ENCODE data around the gene RCAN2.
"Not testable (repeated sequence)": the region's sequence is repeated elsewhere in the genome, so short reads cannot be mapped to it uniquely, and the experiment has no call there.

Gene RCAN2

DNA sequence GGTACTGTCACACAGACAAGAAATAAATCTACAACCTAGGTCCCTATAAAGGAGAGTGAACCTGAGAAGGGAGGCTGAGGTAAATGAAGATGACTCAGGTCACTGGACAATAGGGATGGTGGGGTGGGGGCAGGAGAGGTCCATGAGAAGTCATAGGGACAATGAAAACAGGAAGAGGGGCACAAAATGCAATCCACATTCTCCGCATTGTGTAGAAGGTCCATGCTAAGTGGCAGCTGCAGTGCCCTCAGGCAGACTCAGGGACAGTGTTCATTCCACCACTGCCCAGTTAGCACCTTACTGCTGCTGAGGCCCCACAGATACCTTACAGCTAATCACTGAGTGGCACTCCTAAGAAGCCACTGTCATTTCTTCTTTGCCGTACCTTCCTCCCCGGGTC is 156.8 kb downstream of the RCAN2 start:
- H3K4me1 ChIP-seq (ENCODE audit: control insufficient read depth, insufficient read depth, low read length), result no peaks in the 10 kb centered on the region
- no peaks in the 10 kb centered on the region for H3K36me3 ChIP-seq (ENCODE audit: control insufficient read depth, insufficient read depth, low read length)
- H3K4me3 ChIP-seq (ENCODE audit: low read length), result no peak overlapping the region
- no peaks in the 10 kb centered on the region for H3K9me3 ChIP-seq (ENCODE audit: control insufficient read depth, low read length)
- no peak overlapping the region for H3K9ac ChIP-seq (ENCODE audit: low read length)
- no peaks in the 10 kb centered on the region for H3K27me3 ChIP-seq (ENCODE audit: control insufficient read depth, insufficient read depth, low read length)

DNA sequence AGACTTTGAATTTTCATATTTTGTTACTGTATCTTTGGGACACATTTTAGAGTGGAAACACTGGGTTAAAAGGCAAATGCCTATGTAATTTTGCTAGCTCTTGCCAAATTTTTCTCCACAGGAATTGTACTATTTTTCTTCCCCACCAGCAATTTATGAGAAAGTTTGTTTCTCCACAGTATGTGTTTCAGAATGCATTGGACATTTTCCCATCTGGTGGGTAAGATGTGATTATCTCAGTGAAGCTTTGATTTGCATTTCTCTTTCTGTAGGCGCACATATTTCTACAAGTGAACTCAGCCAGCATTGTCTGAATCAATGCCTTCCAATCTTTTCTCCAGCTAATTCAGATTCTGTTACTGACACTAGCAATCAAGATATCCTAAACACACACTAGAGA is 157.8 kb downstream of the RCAN2 start:
- H3K9me3 ChIP-seq (ENCODE audit: control insufficient read depth, low read length), result no peaks in the 10 kb centered on the region
- H3K4me3 ChIP-seq (ENCODE audit: low read length), result no peak overlapping the region
- H3K9ac ChIP-seq (ENCODE audit: low read length), result no peak overlapping the region
- H3K4me1 ChIP-seq (ENCODE audit: control insufficient read depth, insufficient read depth, low read length), result no peaks in the 10 kb centered on the region
- no peaks in the 10 kb centered on the region for H3K36me3 ChIP-seq (ENCODE audit: control insufficient read depth, insufficient read depth, low read length)
- H3K27me3 ChIP-seq (ENCODE audit: control insufficient read depth, insufficient read depth, low read length), result no peaks in the 10 kb centered on the region

DNA sequence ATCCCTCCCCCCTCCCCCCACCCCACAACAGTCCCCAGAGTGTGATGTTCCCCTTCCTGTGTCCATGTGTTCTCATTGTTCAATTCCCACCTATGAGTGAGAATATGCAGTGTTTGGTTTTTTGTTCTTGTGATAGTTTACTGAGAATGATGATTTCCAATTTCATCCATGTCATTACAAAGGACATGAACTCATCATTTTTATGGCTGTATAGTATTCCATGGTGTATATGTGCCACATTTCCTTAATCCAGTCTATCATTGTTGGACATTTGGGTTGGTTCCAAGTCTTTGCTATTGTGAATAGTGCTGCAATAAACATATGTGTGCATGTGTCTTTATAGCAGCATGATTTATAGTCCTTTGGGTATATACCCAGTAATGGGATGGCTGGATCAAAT is 158.8 kb downstream of the RCAN2 start:
- not testable (repeated sequence) for H3K4me1 ChIP-seq (ENCODE audit: control insufficient read depth, insufficient read depth, low read length)

DNA sequence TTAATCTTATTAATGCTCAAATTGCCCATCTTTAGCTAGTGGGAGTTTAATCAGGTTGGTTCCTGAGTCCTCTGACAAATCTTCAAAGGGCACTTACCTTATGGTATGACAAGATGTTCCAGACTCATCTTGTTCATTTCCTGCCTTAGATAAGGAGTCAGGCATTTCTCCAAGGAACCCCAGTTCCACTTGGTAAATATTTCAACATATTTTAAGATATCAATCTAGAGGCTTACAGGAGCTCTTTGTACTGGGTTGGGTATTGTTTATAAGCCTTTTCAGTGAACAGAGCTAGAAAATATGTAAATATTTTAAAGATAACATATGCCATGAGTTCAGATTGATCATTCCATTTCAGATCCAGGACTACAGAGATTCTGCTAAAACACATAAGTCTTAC is 159.8 kb downstream of the RCAN2 start:
- Histone ChIP-seq H3K9me3 (ENCODE audit: control insufficient read depth, low read length) (no peaks in the 10 kb centered on the region), H3K36me3 (ENCODE audit: control insufficient read depth, insufficient read depth, low read length) (no peaks in the 10 kb centered on the region), H3K27me3 (ENCODE audit: control insufficient read depth, insufficient read depth, low read length) (no peaks in the 10 kb centered on the region), H3K4me1 (ENCODE audit: control insufficient read depth, insufficient read depth, low read length) (no peaks in the 10 kb centered on the region), H3K4me3 (ENCODE audit: low read length) (no peak overlapping the region), H3K9ac (ENCODE audit: low read length) (no peak overlapping the region)

More for the DNA sequence above, 158.8 kb downstream of the RCAN2 start:
- not testable (repeated sequence) for H3K27me3 ChIP-seq (ENCODE audit: control insufficient read depth, insufficient read depth, low read length); H3K9ac ChIP-seq (ENCODE audit: low read length); H3K9me3 ChIP-seq (ENCODE audit: control insufficient read depth, low read length); H3K36me3 ChIP-seq (ENCODE audit: control insufficient read depth, insufficient read depth, low read length); H3K4me3 ChIP-seq (ENCODE audit: low read length)

DNA sequence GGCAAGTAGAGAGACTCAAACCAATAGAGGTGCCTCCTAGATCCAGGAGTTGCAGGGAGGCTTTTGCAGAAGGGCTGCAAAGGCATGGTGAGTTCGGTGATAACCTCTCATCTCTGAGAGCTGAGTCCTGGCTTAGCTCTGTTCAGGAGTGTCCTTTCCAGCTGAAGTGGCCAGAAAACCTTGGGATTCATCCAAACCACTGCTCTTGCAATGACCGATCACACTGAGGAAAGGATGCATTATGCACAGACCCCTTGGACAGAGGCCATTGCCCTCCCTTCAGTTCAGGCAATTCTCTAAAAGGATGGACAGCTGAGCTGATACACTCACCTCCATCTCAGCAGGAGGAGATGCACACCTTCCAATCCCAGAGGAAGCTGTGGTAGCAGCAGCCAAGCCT is 161.7 kb downstream of the RCAN2 start:
- Histone ChIP-seq H3K9ac (ENCODE audit: low read length) (no peak overlapping the region), H3K4me1 (ENCODE audit: control insufficient read depth, insufficient read depth, low read length) (no peaks in the 10 kb centered on the region), H3K36me3 (ENCODE audit: control insufficient read depth, insufficient read depth, low read length) (no peaks in the 10 kb centered on the region), H3K27me3 (ENCODE audit: control insufficient read depth, insufficient read depth, low read length) (no peaks in the 10 kb centered on the region), H3K9me3 (ENCODE audit: control insufficient read depth, low read length) (no peaks in the 10 kb centered on the region), H3K4me3 (ENCODE audit: low read length) (no peak overlapping the region)

DNA sequence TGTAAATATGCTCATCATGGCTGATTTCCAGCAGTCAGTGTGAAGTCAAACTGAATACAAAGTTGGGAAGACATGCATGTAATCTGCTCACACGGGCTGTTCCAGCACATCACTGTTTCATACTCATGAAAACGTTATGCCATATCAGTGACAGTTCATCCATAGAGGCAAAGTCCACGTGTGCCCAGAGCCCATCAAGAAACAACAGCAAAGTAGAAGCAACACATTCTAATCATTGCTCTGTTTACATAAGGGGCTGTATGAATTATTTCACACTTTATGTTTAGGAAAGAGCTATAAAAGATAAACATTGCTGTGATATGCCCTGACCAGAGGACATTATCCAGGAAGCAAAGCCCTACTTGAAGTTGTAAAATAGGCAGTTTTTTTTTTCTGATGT is 163.5 kb downstream of the RCAN2 start:
- no peaks in the 10 kb centered on the region for H3K9me3 ChIP-seq (ENCODE audit: control insufficient read depth, low read length)
- H3K4me1 ChIP-seq (ENCODE audit: control insufficient read depth, insufficient read depth, low read length), result no peaks in the 10 kb centered on the region
- H3K36me3 ChIP-seq (ENCODE audit: control insufficient read depth, insufficient read depth, low read length), result no peaks in the 10 kb centered on the region
- H3K4me3 ChIP-seq (ENCODE audit: low read length), result no peak overlapping the region
- no peak overlapping the region for H3K9ac ChIP-seq (ENCODE audit: low read length)
- H3K27me3 ChIP-seq (ENCODE audit: control insufficient read depth, insufficient read depth, low read length), result no peaks in the 10 kb centered on the region

DNA sequence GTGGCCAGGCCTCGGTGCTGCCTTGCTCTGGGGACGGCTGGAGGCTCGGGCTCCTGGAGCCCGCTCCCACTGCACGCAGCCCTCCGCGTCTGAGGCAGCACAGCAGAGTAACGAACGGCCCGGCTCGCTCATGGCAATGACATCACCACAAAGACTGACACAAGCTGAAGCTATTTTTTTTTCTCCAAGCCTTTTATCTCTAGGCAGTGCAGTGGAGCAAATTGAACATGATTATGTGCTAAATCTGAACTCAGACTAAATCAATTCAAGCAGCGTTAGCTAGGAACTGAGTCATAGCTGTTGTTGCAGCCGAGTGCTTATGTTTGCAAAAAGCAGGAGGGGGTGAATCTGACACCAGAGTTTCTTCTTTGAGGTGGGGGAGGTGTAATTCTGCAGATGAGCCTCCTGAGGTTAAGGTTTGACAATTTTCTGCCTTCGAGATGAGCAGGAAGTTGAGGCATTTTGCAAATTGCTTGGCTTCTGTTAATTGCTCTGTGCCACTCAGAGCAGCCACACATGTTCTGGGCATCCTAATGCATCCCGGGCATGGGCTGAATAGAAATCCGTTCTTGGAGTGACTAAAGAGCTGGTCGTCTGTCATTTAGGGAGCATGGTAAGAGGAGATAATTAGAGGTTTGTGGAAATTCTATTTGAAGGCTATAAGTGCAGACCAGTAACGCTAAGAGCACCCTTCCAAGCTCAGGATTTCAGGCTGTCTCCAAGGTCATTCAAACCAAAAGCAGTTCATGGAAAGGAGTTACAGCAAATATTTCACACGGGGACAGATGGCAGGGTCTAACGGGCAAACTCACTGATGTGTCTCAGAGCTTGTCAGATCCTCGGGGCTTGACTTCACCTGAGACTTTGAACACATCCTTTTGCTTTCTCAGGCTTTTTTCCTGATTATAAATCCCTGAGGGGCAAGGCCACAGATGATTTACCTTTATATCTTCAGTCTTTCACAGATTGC is 165.4 kb downstream of the RCAN2 start:
- Histone ChIP-seq H3K36me3 (ENCODE audit: control insufficient read depth, insufficient read depth, low read length) (no peaks in the 10 kb centered on the region), H3K4me3 (ENCODE audit: low read length) (no peak overlapping the region), H3K9me3 (ENCODE audit: control insufficient read depth, low read length) (no peaks in the 10 kb centered on the region), H3K9ac (ENCODE audit: low read length) (no peak overlapping the region), H3K27me3 (ENCODE audit: control insufficient read depth, insufficient read depth, low read length) (no peaks in the 10 kb centered on the region), H3K4me1 (ENCODE audit: control insufficient read depth, insufficient read depth, low read length) (no peaks in the 10 kb centered on the region)

DNA sequence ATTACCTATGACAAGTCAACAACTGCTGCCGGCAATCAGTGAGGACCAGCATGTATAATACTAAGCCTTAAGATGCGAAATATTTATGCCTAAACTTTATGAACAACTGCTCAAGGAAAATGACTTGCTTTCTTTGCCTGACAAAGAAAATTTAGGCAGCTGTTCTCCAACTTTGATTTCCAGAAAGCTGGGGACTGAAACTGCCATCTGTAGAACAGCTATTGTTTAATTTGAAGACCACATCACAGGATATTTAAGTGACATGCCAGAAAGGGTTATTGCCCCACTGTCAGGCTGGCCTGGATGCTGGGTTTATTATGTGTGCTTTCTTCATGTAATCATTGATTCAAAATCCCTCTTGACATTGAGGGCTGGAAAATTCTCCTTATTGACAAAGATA is 166.5 kb downstream of the RCAN2 start:
- H3K4me1 ChIP-seq (ENCODE audit: control insufficient read depth, insufficient read depth, low read length), result no peaks in the 10 kb centered on the region

DNA sequence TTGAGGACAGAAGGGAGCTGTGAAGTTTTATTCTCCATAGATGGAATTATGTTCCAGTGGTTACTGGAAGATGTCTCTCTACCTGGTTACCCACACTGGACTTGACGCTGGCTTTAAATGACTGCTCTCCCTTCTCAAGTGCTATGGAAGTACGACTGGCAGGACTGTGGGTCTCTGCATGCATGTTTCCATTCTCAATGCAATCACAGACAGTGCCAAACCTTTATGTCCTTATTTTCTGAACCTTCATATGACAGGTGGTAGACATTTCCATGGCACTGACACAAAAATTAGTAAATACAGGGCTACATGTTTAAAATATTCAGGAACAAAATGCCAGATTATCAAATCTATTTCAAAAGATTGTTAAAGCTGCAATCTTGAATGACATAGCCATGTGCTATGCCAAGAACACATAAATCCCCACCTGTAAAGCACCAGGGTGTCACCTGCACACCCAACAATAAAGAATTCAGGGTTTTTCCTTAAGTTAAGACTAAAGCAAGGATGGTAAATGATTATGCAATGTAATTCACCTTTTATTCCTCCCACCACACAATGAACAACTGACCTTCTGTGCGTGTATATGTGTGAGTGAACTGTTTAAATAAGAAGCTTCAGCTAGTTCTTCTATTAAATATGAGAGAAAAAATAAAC is 167.2 kb downstream of the RCAN2 start:
- Histone ChIP-seq H3K27me3 (ENCODE audit: control insufficient read depth, insufficient read depth, low read length) (no peaks in the 10 kb centered on the region), H3K4me3 (ENCODE audit: low read length) (no peak overlapping the region), H3K36me3 (ENCODE audit: control insufficient read depth, insufficient read depth, low read length) (no peaks in the 10 kb centered on the region), H3K9me3 (ENCODE audit: control insufficient read depth, low read length) (no peaks in the 10 kb centered on the region), H3K4me1 (ENCODE audit: control insufficient read depth, insufficient read depth, low read length) (no peaks in the 10 kb centered on the region), H3K9ac (ENCODE audit: low read length) (no peak overlapping the region)

More for the DNA sequence above, 166.5 kb downstream of the RCAN2 start:
- H3K9me3 ChIP-seq (ENCODE audit: control insufficient read depth, low read length), result no peaks in the 10 kb centered on the region
- H3K36me3 ChIP-seq (ENCODE audit: control insufficient read depth, insufficient read depth, low read length), result no peaks in the 10 kb centered on the region
- H3K27me3 ChIP-seq (ENCODE audit: control insufficient read depth, insufficient read depth, low read length), result no peaks in the 10 kb centered on the region
- no peak overlapping the region for H3K9ac ChIP-seq (ENCODE audit: low read length)
- no peak overlapping the region for H3K4me3 ChIP-seq (ENCODE audit: low read length)

DNA sequence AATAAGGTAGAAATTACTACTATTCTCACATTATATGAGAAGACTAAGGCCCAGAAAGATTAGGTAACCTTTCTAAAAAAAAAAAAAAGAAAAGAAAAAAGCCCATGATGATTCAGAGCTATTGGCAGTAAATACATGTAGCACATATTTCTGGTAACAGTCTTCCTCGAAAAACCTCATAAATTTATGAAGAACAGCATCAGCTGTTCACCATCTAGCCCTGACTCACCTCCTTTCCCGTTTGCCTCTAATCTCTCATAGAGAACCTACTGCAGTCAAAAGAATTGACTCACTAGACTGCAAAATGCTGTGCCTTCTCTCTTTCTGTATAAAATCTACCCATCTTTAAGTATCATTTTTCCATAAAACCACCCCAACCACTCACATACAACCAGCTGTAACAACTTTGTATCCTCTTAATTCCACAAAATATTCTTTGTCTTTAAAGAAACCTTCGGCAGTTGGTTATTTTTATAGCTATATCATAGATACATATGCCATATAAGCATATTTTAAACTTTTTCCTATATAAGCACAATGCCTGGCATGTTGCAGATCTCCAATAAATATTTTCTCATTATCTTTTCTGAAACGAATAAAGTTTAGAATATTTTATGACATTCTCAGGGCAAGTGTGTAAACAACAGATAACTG is 167.8 kb downstream of the RCAN2 start:
- no peaks in the 10 kb centered on the region for H3K4me1 ChIP-seq (ENCODE audit: control insufficient read depth, insufficient read depth, low read length)
- no peak overlapping the region for H3K4me3 ChIP-seq (ENCODE audit: low read length)
- H3K27me3 ChIP-seq (ENCODE audit: control insufficient read depth, insufficient read depth, low read length), result no peaks in the 10 kb centered on the region
- no peak overlapping the region for H3K9ac ChIP-seq (ENCODE audit: low read length)
- H3K9me3 ChIP-seq (ENCODE audit: control insufficient read depth, low read length), result no peaks in the 10 kb centered on the region
- H3K36me3 ChIP-seq (ENCODE audit: control insufficient read depth, insufficient read depth, low read length), result no peaks in the 10 kb centered on the region

DNA sequence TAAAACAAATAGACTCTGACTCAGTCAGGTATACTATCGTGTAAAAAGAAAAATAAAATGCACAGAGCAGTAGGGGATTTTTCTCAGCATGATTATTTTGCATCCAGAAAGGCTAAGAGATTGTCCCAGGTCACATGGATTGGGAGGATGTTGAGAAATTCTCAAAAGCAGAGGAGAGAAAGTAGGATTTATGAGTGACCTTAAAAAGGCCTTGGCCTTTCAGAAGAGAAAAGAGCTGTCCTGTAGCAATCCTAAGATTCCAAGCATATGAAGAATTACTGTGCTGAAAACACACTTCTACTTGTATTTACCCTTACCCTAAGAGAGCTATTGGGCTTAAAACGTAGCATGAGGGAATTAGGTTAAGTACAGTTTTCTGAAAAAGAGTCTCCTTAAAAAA is 170.7 kb downstream of the RCAN2 start:
- H3K4me3 ChIP-seq (ENCODE audit: low read length), result no peak overlapping the region
- H3K9me3 ChIP-seq (ENCODE audit: control insufficient read depth, low read length), result no peaks in the 10 kb centered on the region
- H3K36me3 ChIP-seq (ENCODE audit: control insufficient read depth, insufficient read depth, low read length), result no peaks in the 10 kb centered on the region
- H3K4me1 ChIP-seq (ENCODE audit: control insufficient read depth, insufficient read depth, low read length), result no peaks in the 10 kb centered on the region
- no peak overlapping the region for H3K9ac ChIP-seq (ENCODE audit: low read length)
- H3K27me3 ChIP-seq (ENCODE audit: control insufficient read depth, insufficient read depth, low read length), result no peaks in the 10 kb centered on the region

DNA sequence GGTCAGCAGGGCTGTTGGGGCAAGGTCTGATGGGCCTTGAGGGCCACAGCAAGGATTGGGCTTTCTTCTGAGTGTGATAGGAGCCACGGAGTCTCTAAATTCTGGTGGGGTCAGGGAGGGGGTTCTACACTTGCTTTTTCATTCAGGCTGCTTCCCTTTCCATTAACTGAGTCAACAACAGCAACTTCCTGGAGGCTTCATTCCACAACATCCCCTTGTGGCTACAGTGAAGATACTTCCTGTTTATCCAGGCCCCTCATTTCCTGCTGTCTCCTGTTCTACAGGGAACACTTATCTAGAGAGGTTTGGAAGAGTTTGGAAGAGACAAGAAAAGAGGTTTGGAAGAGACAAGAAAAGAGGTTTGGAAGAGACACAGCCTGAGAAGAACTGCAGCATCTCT is 175.7 kb downstream of the RCAN2 start:
- Histone ChIP-seq H3K9me3 (ENCODE audit: control insufficient read depth, low read length) (no peaks in the 10 kb centered on the region), H3K9ac (ENCODE audit: low read length) (no peak overlapping the region), H3K27me3 (ENCODE audit: control insufficient read depth, insufficient read depth, low read length) (no peaks in the 10 kb centered on the region), H3K4me1 (ENCODE audit: control insufficient read depth, insufficient read depth, low read length) (no peaks in the 10 kb centered on the region), H3K36me3 (ENCODE audit: control insufficient read depth, insufficient read depth, low read length) (no peaks in the 10 kb centered on the region), H3K4me3 (ENCODE audit: low read length) (no peak overlapping the region)
